Ascending aorta (tissue), 2 donors: ENCODE results near the gene MAN1A2. TPM values are rescaled to one million over a fixed set of nuclear protein-coding genes. Genes with fewer than 3 reads are reported as not detected.

Experiments used
- DNase-seq, 2 donors: peaks; one replicate each; pipeline ENCODE4 v3.0.0-alpha.2; 2019; ENCODE audit warnings: low spot score in 2 of 2
- H3K27ac ChIP-seq, 2 donors: fragments of 200-600 bp; sonication (generic); one replicate each; pipeline ENCODE4 v1.5.1; 2016 to 2017; ENCODE audit warnings: mild to moderate bottlenecking in 1 of 2
- H3K27me3 ChIP-seq: fragments of 200-600 bp; sonication (generic); one replicate; pipeline ENCODE4 v1.5.1; 2017
- H3K36me3 ChIP-seq, 2 donors: fragments of 200-600 bp; sonication (generic); one replicate each; pipeline ENCODE4 v1.5.1; 2016
- H3K4me1 ChIP-seq, 2 donors: fragments of 200-600 bp; sonication (generic); one replicate each; pipeline ENCODE4 v1.5.1; 2016 to 2017; ENCODE audit warnings: mild to moderate bottlenecking in 1 of 2
- H3K4me3 ChIP-seq, 2 donors: fragments of 200-600 bp; sonication (generic); one replicate each; pipeline ENCODE4 v1.5.1; 2016 to 2017; ENCODE audit warnings: mild to moderate bottlenecking in 1 of 2
- H3K9me3 ChIP-seq, 2 donors: fragments of 200-600 bp; sonication (generic); one replicate each; pipeline ENCODE4 v1.5.1; 2016
- CTCF ChIP-seq, 3 experiments: fragments of 200-600 bp in 2 of 3; fragments of 450-650 bp in 1 of 3; sonication (generic) in 2 of 3; IDR thresholded peaks; one replicate each; pipeline ENCODE4 v1.5.1; 2016 to 2019; ENCODE audit warnings: antibody characterized with exemption in 3 of 3, mild to moderate bottlenecking in 1 of 3, moderate library complexity in 1 of 3
- intact Hi-C: fragments of 100-400 bp; cut with DNase I; formaldehyde crosslinking; loops from one replicate; pipeline ENCODE4 v1.15.1; 2023
- total RNA-seq: library from RNA; depleted of rRNA; stranded (reverse); fragments of >200 nt; gene quantifications from one replicate; pipeline ENCODE4 v1.1.0, GENCODE V29; 2016

The MAN1A2 gene
- total RNA-seq, 1 donor from 2014 or later: 25.4 TPM

- DNase-seq: no peak
- Histone ChIP-seq H3K27me3 (no peaks in the 10 kb centered on the region), H3K27ac (no peak overlapping the region), H3K4me3 (no peak overlapping the region), H3K9me3 (no peaks in the 10 kb centered on the region), H3K36me3 (no peaks in the 10 kb centered on the region), H3K4me1 (no peaks in the 10 kb centered on the region)
- TF ChIP-seq CTCF (IDR thresholded peaks at IDR 0.05): no peak
- intact Hi-C loops: no loop called here
Measured at GRCh38 chr1:117416004-117416403, 48.8 kb downstream of the MAN1A2 start.

GRCh38 chr1:117416546-117417125 is 49.4 kb downstream of the MAN1A2 start:
- H3K36me3 ChIP-seq: no peaks in the 10 kb centered on the region
- DNase-seq: no peak
- no peaks in the 10 kb centered on the region for H3K4me1 ChIP-seq
- H3K27ac ChIP-seq: no peak overlapping the region
- intact Hi-C loops: no loop called here
- TF ChIP-seq CTCF (IDR thresholded peaks at IDR 0.05): no peak
- no peaks in the 10 kb centered on the region for H3K9me3 ChIP-seq
- no peaks in the 10 kb centered on the region for H3K27me3 ChIP-seq
- no peak overlapping the region for H3K4me3 ChIP-seq

GRCh38 chr1:117425050-117425734 is 57.9 kb downstream of the MAN1A2 start:
- H3K27ac ChIP-seq: no peak overlapping the region
- intact Hi-C loops: no loop called here
- TF ChIP-seq CTCF (IDR thresholded peaks at IDR 0.05): no peak
- H3K9me3 ChIP-seq: peaks cover 5 to 16% of the 10 kb centered on the region in 2 donors
- H3K4me1 ChIP-seq: no peaks in the 10 kb centered on the region
- H3K27me3 ChIP-seq: no peaks in the 10 kb centered on the region
- no peak overlapping the region for H3K4me3 ChIP-seq
- no peak for DNase-seq
- peaks cover 0 to 16% of the 10 kb centered on the region in 2 donors for H3K36me3 ChIP-seq

- Histone ChIP-seq H3K27me3 (no peaks in the 10 kb centered on the region), H3K27ac (no peak overlapping the region), H3K4me1 (no peaks in the 10 kb centered on the region), H3K4me3 (no peak overlapping the region), H3K36me3 (peaks cover 0 to 16% of the 10 kb centered on the region in 2 donors), H3K9me3 (peaks cover 5 to 16% of the 10 kb centered on the region in 2 donors)
- TF ChIP-seq CTCF (IDR thresholded peaks at IDR 0.05): no peak
- DNase-seq: no peak
- intact Hi-C loops: no loop called here
Measured at GRCh38 chr1:117427297-117427696, 60.0 kb downstream of the MAN1A2 start.

- no peak overlapping the region for H3K27ac ChIP-seq
- intact Hi-C loops: no loop called here
- no peaks in the 10 kb centered on the region for H3K4me1 ChIP-seq
- no peak overlapping the region for H3K4me3 ChIP-seq
- H3K27me3 ChIP-seq: no peaks in the 10 kb centered on the region
- H3K9me3 ChIP-seq: no peaks in the 10 kb centered on the region
- no peak for TF ChIP-seq CTCF (IDR thresholded peaks at IDR 0.05)
- no peak for DNase-seq
- H3K36me3 ChIP-seq: no peaks in the 10 kb centered on the region
Measured at GRCh38 chr1:117433943-117434342, 66.7 kb downstream of the MAN1A2 start.
